Measurements from ENCODE around the gene C1QL4. TPM values are rescaled to one million over a fixed set of nuclear protein-coding genes. Genes with fewer than 3 reads are reported as not detected.
A peak's percentile ranks its signal among the peaks of the same experiment; 100 is the strongest.

The C1QL4 gene
- total RNA-seq, 1 donor from 2014 or later, result not detected

- H3K4me1 Mint-ChIP-seq, result peaks cover 24% of the 10 kb centered on the region
- no peak for ATAC-seq (ENCODE audit: low read depth)
- ChIA-PET POLR2A (interaction anchor here (1.0 kb wide), 1 partner anchor 29 kb away, joined by 3 read pairs; no protein-coding TSS in a partner anchor), CTCF (interaction anchor here (0.5 to 2.7 kb wide), 9 partner anchors 11 to 221 kb away, joined by 3 to 12 read pairs (median 4); partner anchors contain the start of gene C1QL4)
- peaks cover 34% of the 10 kb centered on the region for H3K27me3 Mint-ChIP-seq
- no peak overlapping the region for H3K4me3 Mint-ChIP-seq
- H3K36me3 Mint-ChIP-seq (ENCODE audit: low read depth), result no peaks in the 10 kb centered on the region
- H3K27ac Mint-ChIP-seq, result no peak overlapping the region
- H3K9me3 Mint-ChIP-seq, result no peaks in the 10 kb centered on the region
- intact Hi-C loops (cut with micrococcal nuclease), result no loop called here
- DNase-seq, result no peak
- TF ChIP-seq CTCF (IDR thresholded peaks at IDR 0.05), result no peak
These were observed 43.7 kb downstream of the C1QL4 start for GRCh38 chr12:49293056-49293956.

GRCh38 chr12:49292729-49293055 lies 44.3 kb downstream of the C1QL4 start:
- H3K9me3 Mint-ChIP-seq, result no peaks in the 10 kb centered on the region
- peaks cover 19% of the 10 kb centered on the region for H3K4me1 Mint-ChIP-seq
- ChIA-PET CTCF (interaction anchor here (0.7 to 2.7 kb wide), 6 partner anchors 12 to 221 kb away, joined by 3 to 12 read pairs (median 4); partner anchors contain the start of gene C1QL4), POLR2A (interaction anchor here (1.0 kb wide), 1 partner anchor 30 kb away, joined by 3 read pairs; no protein-coding TSS in a partner anchor)
- H3K27me3 Mint-ChIP-seq, result peaks cover 34% of the 10 kb centered on the region
- intact Hi-C loops (cut with micrococcal nuclease), result no loop called here
- no peak overlapping the region for H3K4me3 Mint-ChIP-seq
- DNase-seq (no peak), ATAC-seq (ENCODE audit: low read depth) (no peak)
- no peaks in the 10 kb centered on the region for H3K36me3 Mint-ChIP-seq (ENCODE audit: low read depth)
- no peak for TF ChIP-seq CTCF (IDR thresholded peaks at IDR 0.05)
- H3K27ac Mint-ChIP-seq, result no peak overlapping the region

- CTCF ChIA-PET, result interaction anchor here (0.6 to 4.2 kb wide), 23 partner anchors 8 to 452 kb away, joined by 3 to 56 read pairs (median 5); partner anchors contain the start of genes C1QL4, DNAJC22 and TMBIM6
- TF ChIP-seq CTCF (IDR thresholded peaks at IDR 0.05), result no peak
- Mint-ChIP-seq H3K27ac (no peak overlapping the region), H3K36me3 (ENCODE audit: low read depth) (no peaks in the 10 kb centered on the region), H3K9me3 (no peaks in the 10 kb centered on the region), H3K4me3 (no peak overlapping the region), H3K4me1 (no peaks in the 10 kb centered on the region), H3K27me3 (peaks cover 35% of the 10 kb centered on the region)
- POLR2A ChIA-PET, result interaction anchor here (0.7 to 1.3 kb wide), 3 partner anchors 24 to 59 kb away, joined by 3 to 6 read pairs (median 3); partner anchors contain the start of gene TUBA1C
- ATAC-seq (ENCODE audit: low read depth), result no peak
- no peak for DNase-seq
- intact Hi-C loops (cut with micrococcal nuclease), result loop anchor here (1.0 to 2.0 kb wide), 7 partner anchors 7 to 292 kb away; partner anchors contain the start of gene C1QL4
These were observed 47.9 kb downstream of the C1QL4 start for GRCh38 chr12:49288922-49289555.

GRCh38 chr12:49288412-49288853 lies 48.6 kb downstream of the C1QL4 start:
- intact Hi-C loops (cut with micrococcal nuclease), result loop anchor here (1.0 to 2.0 kb wide), 7 partner anchors 8 to 292 kb away; partner anchors contain the start of gene C1QL4
- Mint-ChIP-seq H3K9me3 (no peaks in the 10 kb centered on the region), H3K4me1 (no peaks in the 10 kb centered on the region), H3K36me3 (ENCODE audit: low read depth) (no peaks in the 10 kb centered on the region), H3K27me3 (peaks cover 32% of the 10 kb centered on the region), H3K27ac (no peak overlapping the region), H3K4me3 (no peak overlapping the region)
- DNase-seq (peak; percentile 41), ATAC-seq (ENCODE audit: low read depth) (peak; percentile 72)
- CTCF ChIA-PET, result interaction anchor here (0.6 to 4.2 kb wide), 21 partner anchors 9 to 453 kb away, joined by 3 to 56 read pairs (median 5); partner anchors contain the start of genes C1QL4, DNAJC22 and TMBIM6
- POLR2A ChIA-PET, result interaction anchor here (0.7 to 1.3 kb wide), 3 partner anchors 23 to 59 kb away, joined by 3 to 6 read pairs (median 3); partner anchors contain the start of gene TUBA1C
- peak; percentile 27 for TF ChIP-seq CTCF (IDR thresholded peaks at IDR 0.05)

All from activated B cell treated with CpG ODN at 0.5 μM for 24 hours (primary cell).